ENCODE results near the gene TNNC2. TPM values are rescaled to one million over a fixed set of nuclear protein-coding genes. Genes with fewer than 3 reads are reported as not detected.

The TNNC2 gene
- polyA plus RNA-seq, 2 of the 4 experiments (the other 2 are of a cell fraction): 0.23 TPM; not detected in 1

DNA sequence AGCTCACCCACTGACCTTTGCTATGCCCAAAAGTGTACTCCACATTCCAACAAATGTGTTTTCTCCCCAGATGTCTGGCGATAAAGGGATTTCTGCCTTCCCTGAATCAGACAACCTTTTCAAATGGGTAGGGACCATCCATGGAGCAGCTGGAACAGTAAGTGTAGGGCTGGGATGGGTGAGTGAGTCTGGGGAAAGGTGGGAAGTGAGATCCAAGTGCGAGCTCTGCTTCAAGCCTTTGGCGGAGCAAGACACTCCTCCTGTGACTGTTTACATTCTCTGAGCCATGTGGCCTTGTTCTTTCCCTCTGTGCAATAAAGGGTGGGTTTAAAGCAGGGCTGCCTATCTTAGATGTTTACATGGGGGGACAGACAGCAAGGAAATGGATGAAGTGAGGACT lies 12.8 kb downstream of the TNNC2 start:
- Histone ChIP-seq H3K4me3 (peak overlapping the region; percentile 87; the same call in 1 of the 3 replicates), H3K4me1 (peaks cover 50% of the 10 kb centered on the region), H3K27ac (no peak overlapping the region), H3K9me3 (no peaks in the 10 kb centered on the region), H3K4me2 (peak overlapping the region; percentile 99)
- no peak for FAIRE-seq
- ChIA-PET CTCF (interaction anchor here (0.5 to 4.9 kb wide), 5 partner anchors 8 to 378 kb away, joined by 3 to 30 read pairs (median 5); no protein-coding TSS in a partner anchor), POLR2A (interaction anchor here (0.7 kb wide), 1 partner anchor 16 kb away, joined by 3 read pairs; no protein-coding TSS in a partner anchor)
- DNase-seq (ENCODE audit: low read depth in 1 of 2, low spot score in 1 of 2): no peak
- WGBS (ENCODE audit: missing lambda C conversion rate): 98% methylated on average over 3 of the region's 3 CpGs
- ATAC-seq: no peak
- TF ChIP-seq NPAS2 (CRISPR knock-in tag; IDR thresholded peaks at IDR 0.05; ENCODE audit: borderline replicate concordance): no peak
- no peak for TF ChIP-seq CHD2 (IDR thresholded peaks at IDR 0.05; ENCODE audit: low read length, partially characterized antibody)
- no peak for TF ChIP-seq REST (IDR thresholded peaks at IDR 0.05)
- no peak for TF ChIP-seq HMGXB4 (CRISPR knock-in tag; IDR thresholded peaks at IDR 0.05; ENCODE audit: borderline replicate concordance)
- TF ChIP-seq CTCF (IDR thresholded peaks at IDR 0.05): no peak
- no peak for TF ChIP-seq HES2 (IDR thresholded peaks at IDR 0.05)
- TF ChIP-seq NR3C1 (IDR thresholded peaks at IDR 0.05): no peak
- no peak for TF ChIP-seq RFX5 (IDR thresholded peaks at IDR 0.05)
- no peak for TF ChIP-seq RAD21 (conservative IDR thresholded peaks at IDR 0.05 in 1 of 2, IDR thresholded peaks at IDR 0.05 in 1 of 2)
- no peak for TF ChIP-seq HEYL (CRISPR knock-in tag; IDR thresholded peaks at IDR 0.05)
- TF ChIP-seq, protein P1, sequence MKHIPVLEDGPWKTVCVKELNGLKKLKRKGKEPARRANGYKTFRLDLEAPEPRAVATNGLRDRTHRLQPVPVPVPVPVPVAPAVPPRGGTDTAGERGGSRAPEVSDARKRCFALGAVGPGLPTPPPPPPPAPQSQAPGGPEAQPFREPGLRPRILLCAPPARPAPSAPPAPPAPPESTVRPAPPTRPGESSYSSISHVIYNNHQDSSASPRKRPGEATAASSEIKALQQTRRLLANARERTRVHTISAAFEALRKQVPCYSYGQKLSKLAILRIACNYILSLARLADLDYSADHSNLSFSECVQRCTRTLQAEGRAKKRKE (CRISPR knock-in tag; IDR thresholded peaks at IDR 0.05; ENCODE audit: low read depth): no peak
- no peak for TF ChIP-seq FOSL2 (IDR thresholded peaks at IDR 0.05)
- TF ChIP-seq FOSL2 (CRISPR knock-in tag; IDR thresholded peaks at IDR 0.05): no peak
- no peak for TF ChIP-seq POLR2AphosphoS2 (conservative IDR thresholded peaks at IDR 0.05; ENCODE audit: low read length)
- no peak for TF ChIP-seq ZNF302 (CRISPR knock-in tag; IDR thresholded peaks at IDR 0.05)
- TF ChIP-seq BHLHE40 (IDR thresholded peaks at IDR 0.05; ENCODE audit: low read depth, low read length): no peak
- TF ChIP-seq EHMT2 (IDR thresholded peaks at IDR 0.05; ENCODE audit: low read depth): no peak
- TF ChIP-seq EP300 (IDR thresholded peaks at IDR 0.05): no peak
